HG03439 (cell line): ENCODE results near the gene MS4A6A.
"Not testable (repeated sequence)": the region's sequence is repeated elsewhere in the genome, so short reads cannot be mapped to it uniquely, and the experiment has no call there.

Experiments
- ATAC-seq: cut with Tn5 transposase; IDR thresholded peaks from one replicate; pipeline ENCODE4 v1.9.1; 2021; ENCODE audit warnings: mild to moderate bottlenecking, moderate library complexity; ENCODE audit not compliant: unreplicated experiment

Gene MS4A6A

GRCh38 chr11:60184824-60185511, 2.1 kb upstream of the MS4A6A start:
- no peak for ATAC-seq

- no peak for ATAC-seq
Observed at GRCh38 chr11:60183591-60184205, 815 bp upstream of the MS4A6A start.

DNA sequence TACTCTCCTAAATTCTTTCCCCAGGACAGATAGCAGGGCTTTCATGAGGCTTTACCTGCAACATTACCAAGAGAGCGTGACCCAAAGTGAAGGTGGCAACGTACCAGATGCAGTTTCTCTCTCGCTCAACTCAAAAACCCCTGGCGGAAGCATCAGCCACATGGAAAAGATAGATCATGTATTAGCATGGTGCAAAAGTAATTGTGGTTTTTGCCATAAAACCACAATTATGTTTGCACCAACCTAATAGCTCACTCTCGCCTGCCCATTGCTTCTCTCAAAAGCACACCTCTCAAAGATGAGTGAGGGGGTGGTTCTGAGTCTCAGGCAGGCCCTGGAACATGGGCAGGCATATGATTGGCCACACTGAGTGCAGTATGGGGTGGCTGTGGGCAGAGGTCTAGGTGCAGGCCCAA, 7.0 kb downstream of the MS4A6A start:
- ATAC-seq, result no peak

- ATAC-seq, result no peak
Observed at GRCh38 chr11:60172011-60172410, 10.9 kb downstream of the MS4A6A start.

DNA sequence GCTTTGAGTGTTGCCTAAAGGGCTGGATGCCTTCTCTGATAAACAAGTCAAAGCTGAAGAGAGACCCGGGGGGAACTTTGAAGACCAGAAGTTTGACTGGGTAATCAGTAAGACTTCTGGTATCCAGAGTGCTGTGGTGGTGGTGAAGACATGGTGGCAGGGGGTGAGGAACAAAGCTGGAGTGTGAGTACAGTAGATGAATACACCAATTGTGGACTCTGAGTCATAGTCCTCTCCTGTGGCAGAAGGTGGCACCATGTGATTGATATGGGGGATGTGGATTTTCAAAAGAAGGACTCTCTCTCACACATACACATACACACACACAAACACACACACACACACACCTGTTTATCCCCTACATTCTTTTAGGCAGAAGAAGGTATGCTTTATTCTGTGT, 12.3 kb downstream of the MS4A6A start:
- ATAC-seq, result no peak

- no peak for ATAC-seq
Observed at GRCh38 chr11:60169264-60169915, 13.5 kb downstream of the MS4A6A start.

- no peak for ATAC-seq
Observed at GRCh38 chr11:60168306-60168705, 14.6 kb downstream of the MS4A6A start.

DNA sequence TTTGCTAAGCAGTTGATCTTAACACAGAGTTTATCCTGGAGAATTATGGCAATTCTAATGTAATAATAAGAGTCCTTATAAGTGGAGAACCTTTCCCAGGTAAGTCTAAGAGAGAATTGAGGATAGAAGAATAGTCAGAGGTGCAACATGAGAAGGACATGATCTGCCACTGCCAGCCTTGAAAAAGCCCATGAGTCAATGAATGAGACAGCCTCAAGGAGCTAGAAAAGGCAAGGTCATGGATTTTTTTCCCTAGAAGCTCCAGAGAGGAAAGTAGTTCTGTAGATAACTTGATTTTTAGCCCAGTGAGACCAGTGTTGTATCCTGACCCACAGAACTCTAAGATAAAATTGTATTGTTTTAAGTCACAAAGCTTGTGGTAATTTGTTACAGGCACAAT, 16.9 kb downstream of the MS4A6A start:
- no peak for ATAC-seq

DNA sequence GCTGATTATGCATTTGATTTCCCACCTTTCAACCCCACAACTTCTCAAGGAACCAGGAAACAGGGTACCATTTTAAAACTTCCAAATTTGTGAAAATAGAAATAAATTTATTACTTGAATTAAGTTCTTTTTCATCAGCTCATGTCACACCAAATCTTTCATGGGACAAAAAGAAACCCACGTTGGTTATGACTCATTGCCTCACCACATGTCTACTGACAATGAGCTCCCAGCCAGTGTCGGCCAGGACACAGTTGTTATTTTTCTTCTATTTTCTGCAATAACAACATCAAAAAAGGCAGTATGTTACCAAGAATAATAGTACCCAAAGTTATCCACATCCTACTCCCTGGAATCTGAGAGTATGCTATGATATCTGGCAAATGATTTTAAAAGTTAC, 17.3 kb downstream of the MS4A6A start:
- ATAC-seq, result no peak

GRCh38 chr11:60164550-60165075, 18.3 kb downstream of the MS4A6A start:
- no peak for ATAC-seq

- no peak for ATAC-seq
Observed at GRCh38 chr11:60161766-60162165, 21.1 kb downstream of the MS4A6A start.

- no peak for ATAC-seq
Observed at GRCh38 chr11:60161107-60161506, 21.8 kb downstream of the MS4A6A start.

DNA sequence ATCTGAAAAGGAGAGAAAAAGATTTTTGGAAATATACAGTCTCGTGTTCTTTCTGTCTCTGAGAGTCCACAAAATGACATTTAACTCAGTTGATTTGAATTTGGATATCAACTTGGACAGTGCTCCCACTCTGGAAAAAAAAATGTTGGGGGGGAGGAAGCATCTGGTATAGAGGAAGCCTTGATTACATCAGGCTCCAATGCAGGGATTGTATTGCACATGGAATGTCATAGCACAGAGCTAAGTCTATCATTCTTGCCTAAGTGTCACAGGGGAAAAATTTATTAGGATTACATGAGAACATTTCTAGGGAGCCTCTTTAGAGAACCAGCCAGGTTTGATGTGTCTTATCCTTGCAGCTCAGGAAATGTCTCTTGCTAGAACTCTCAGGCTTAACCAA, 23.0 kb downstream of the MS4A6A start:
- ATAC-seq, result no peak

DNA sequence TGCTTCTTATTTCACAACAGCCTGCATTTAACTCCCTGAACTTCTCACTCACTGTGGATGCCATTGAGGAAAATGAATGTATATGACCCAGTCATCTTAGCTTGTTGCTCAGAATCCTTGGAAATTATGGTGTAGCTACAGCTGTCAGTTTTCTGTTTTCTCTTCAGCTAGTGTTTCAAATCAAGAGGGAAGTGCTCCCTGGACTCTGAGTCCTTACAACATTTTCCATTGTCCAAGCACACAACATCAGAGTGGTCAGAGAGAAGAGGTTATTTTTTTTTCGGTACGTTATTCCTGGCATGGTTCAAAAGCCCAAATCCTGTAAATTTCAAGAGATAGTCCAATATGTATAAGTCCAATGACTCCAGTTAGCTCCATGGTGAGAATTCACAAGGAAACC, 23.6 kb downstream of the MS4A6A start:
- no peak for ATAC-seq

- ATAC-seq, result no peak
Observed at GRCh38 chr11:60158636-60159035, 24.2 kb downstream of the MS4A6A start.

DNA sequence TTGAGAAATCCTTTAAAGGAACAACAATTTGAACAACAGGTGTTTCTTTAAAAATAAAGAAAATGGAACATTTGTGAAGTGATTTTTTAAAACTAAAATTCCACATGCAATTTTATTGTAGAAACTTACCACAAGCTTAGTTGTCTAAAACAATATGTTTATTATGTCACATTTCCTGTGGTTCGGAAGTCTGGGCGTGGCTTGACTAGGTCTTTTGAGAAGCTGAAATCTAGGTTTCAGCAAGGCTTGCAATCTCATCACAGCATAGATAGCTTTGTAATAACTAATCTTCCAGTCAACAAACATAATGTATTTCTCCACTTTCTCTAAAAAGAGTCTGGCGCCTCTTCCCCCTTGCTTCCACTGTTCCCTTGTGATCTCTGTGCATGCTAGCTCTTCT, 27.0 kb downstream of the MS4A6A start:
- ATAC-seq, result no peak

DNA sequence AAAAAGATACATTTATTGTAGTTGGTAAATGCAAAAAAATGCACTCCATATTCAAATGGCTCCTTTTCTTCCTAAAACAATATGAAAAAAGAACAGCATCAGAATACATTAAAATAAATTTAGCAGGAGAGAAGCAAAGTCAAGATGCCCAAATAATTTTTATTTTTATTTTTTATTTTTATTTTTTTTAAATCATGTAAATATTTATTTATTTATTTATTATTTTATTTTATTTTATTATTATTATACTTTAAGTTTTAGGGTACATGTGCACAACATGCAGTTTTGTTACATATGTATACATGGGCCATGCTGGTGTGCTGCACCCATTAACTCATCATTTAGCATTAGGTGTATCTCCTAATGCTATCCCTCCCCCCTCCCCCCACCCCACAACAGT, 30.2 kb downstream of the MS4A6A start:
- not testable (repeated sequence) for ATAC-seq

- no peak for ATAC-seq
Observed at GRCh38 chr11:60150279-60150678, 32.6 kb downstream of the MS4A6A start.

- no peak for ATAC-seq
Observed at GRCh38 chr11:60145677-60146076, 37.2 kb downstream of the MS4A6A start.

GRCh38 chr11:60143768-60144167, 39.1 kb downstream of the MS4A6A start:
- ATAC-seq, result no peak

DNA sequence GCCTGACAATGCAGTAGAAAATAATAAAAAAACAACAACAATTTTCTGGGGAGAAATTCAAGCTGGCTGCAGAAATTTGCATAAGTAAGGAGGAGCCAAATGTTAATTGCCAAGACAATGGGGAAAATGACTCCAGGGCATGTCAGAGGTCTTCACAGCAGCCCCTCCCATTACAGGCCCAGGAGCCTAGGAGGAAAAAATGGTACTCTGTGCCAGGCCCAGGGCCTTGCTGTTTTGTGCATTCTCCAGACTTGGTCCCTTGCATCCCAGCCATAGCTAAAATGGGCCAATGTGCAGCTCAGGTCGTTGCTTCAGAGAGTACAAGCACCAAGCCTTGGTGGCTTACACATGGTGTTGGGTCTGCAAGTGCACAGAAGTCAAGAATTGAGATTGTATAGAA, 49.0 kb downstream of the MS4A6A start:
- ATAC-seq, result no peak

GRCh38 chr11:60131912-60132311, 51.0 kb downstream of the MS4A6A start:
- no peak for ATAC-seq
